Mesodermal cell (in vitro differentiated cells): ENCODE results near the gene HEMGN.

Source experiments
- H3K27ac ChIP-seq: 2 replicates; pipeline ENCODE4 v1.7.0; 2013; ENCODE audit warnings: mild to moderate bottlenecking, low read depth, low read length, moderate library complexity; ENCODE audit not compliant: severe bottlenecking
- H3K36me3 ChIP-seq: 2 replicates; pipeline ENCODE4 v1.7.1; 2013; ENCODE audit warnings: mild to moderate bottlenecking, low read length, moderate library complexity; ENCODE audit not compliant: control insufficient read depth, insufficient read depth
- H3K4me1 ChIP-seq: one replicate; pipeline ENCODE4 v1.7.1; 2013; ENCODE audit warnings: mild to moderate bottlenecking, low read length; ENCODE audit not compliant: insufficient read depth, control insufficient read depth, poor library complexity, severe bottlenecking
- H3K4me3 ChIP-seq: 2 replicates; pipeline ENCODE4 v1.7.0; 2013; ENCODE audit warnings: low read length, control low read depth, mild to moderate bottlenecking; ENCODE audit not compliant: insufficient read depth, poor library complexity, severe bottlenecking; ENCODE audit errors: extremely low read depth
- H3K9me3 ChIP-seq: 2 replicates; pipeline ENCODE4 v1.7.1; 2013; ENCODE audit warnings: mild to moderate bottlenecking, low read length, moderate library complexity; ENCODE audit not compliant: control insufficient read depth
- WGBS, 2 experiments: methylation state at CpG; one replicate each; pipeline ENCODE4 v1.1.5; 2013; ENCODE audit warnings: missing lambda C conversion rate in 2 of 2; ENCODE audit not compliant: insufficient coverage in 2 of 2; 5-methylcytosine and 5-hydroxymethylcytosine counted together

The HEMGN gene

GRCh38 chr9:97944612-97945011, 6.6 kb upstream of the HEMGN start:
- Histone ChIP-seq H3K4me1 (no peaks in the 10 kb centered on the region), H3K36me3 (no peaks in the 10 kb centered on the region), H3K4me3 (no peak overlapping the region), H3K9me3 (no peaks in the 10 kb centered on the region), H3K27ac (no peak overlapping the region)
- 73 to 88% methylated on average over 1 of the region's 3 CpGs for WGBS, 2 experiments

DNA sequence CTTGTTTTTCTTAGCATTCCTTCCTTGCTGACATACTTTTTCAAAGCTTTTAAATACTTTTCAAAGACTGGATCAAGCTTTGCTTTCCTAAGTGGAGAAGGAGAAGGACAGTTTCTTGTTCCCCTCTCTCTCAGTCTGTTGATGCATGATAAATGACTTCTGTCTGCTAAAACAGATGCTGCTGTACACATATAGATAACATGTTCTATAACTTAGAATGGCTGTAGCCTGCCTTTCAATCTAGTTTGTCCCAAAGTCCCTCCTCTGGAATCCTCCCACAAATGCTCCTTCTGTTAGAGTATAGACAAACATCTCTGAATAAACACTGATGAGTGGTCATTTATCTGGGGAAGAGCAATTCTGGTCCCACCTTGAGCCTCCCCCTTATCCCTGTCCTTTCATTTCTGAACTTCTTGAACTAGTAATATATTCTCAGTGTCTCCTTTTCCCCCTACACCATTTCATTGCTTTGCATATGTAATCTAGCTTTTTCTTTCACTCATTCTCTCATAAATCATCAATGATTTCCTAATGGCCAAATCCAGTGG, 5.4 kb upstream of the HEMGN start:
- no peaks in the 10 kb centered on the region for H3K9me3 ChIP-seq
- H3K4me1 ChIP-seq = no peaks in the 10 kb centered on the region
- H3K36me3 ChIP-seq = no peaks in the 10 kb centered on the region
- no peak overlapping the region for H3K27ac ChIP-seq
- H3K4me3 ChIP-seq = no peak overlapping the region

DNA sequence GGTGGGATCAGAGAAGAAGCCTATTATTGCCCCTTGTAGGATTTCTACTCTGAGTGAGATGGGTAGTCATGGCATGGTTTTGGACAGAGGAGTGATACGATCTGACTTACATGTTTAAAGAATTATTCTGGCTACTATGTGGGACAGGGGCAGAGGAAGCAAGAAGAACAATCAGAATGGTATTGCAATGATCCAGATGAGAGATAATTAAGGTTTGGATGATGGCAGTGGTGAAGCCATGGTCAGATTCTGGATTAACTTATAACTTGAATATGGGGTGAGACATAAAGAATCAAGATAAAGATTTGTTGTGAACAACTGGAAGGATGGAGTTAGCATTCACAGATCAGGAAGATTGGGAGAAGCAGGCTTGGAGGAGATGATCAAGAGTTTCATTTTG, 3.4 kb upstream of the HEMGN start:
- H3K4me1 ChIP-seq = no peaks in the 10 kb centered on the region
- H3K36me3 ChIP-seq = no peaks in the 10 kb centered on the region
- H3K9me3 ChIP-seq = no peaks in the 10 kb centered on the region
- H3K4me3 ChIP-seq = no peak overlapping the region
- 100% methylated on average over 1 of the region's 1 CpG for WGBS, 2 experiments
- no peak overlapping the region for H3K27ac ChIP-seq

GRCh38 chr9:97940741-97941140, 2.8 kb upstream of the HEMGN start:
- 50 to 67% methylated on average over 1 of the region's 3 CpGs for WGBS, 2 experiments
- Histone ChIP-seq H3K9me3 (no peaks in the 10 kb centered on the region), H3K27ac (no peak overlapping the region), H3K36me3 (no peaks in the 10 kb centered on the region), H3K4me3 (no peak overlapping the region), H3K4me1 (no peaks in the 10 kb centered on the region)

DNA sequence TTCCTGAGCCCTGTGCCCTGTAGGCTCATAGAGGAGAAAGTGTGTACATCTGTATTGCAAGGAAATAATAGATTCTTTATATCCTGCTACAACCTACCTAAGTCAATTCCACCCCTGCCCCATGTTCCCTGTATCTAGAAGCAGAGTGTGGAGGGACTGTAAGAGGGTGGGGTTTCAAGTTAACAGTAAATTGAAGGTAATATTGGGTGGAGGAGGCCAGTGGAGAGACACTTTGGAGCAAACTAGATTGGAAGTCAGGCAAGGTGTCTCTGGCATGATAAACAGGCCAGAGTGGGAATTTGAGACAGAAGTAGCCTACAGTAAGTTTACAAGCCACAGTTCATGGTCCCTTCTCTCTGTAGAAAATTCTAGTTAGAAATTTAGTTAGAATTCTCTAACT, 2.3 kb upstream of the HEMGN start:
- Histone ChIP-seq H3K4me1 (no peaks in the 10 kb centered on the region), H3K4me3 (no peak overlapping the region), H3K9me3 (no peaks in the 10 kb centered on the region), H3K36me3 (no peaks in the 10 kb centered on the region), H3K27ac (no peak overlapping the region)

DNA sequence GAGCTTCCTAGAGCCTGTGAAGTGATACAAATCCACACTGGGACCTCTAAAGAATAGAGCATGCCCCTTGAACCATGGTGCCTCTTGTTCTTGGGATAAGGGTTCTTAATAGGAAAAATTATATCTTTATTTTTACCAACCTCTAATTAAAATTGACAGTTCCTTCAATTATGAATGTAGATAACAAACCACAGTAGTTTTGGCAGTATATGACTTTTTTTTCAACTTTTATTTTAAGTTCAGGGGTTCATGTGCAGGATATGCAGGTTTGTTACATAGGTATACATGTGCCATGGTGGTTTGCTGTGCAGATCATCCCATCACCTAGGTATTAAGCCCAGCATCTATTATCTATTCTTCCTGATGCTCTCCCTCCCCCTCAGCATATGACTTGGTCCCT, 974 bp downstream of the HEMGN start:
- no peaks in the 10 kb centered on the region for H3K9me3 ChIP-seq
- H3K4me1 ChIP-seq = no peaks in the 10 kb centered on the region
- H3K36me3 ChIP-seq = no peaks in the 10 kb centered on the region
- no peak overlapping the region for H3K4me3 ChIP-seq
- H3K27ac ChIP-seq = no peak overlapping the region

GRCh38 chr9:97935276-97935675, 2.7 kb downstream of the HEMGN start:
- no peaks in the 10 kb centered on the region for H3K36me3 ChIP-seq
- H3K27ac ChIP-seq = no peak overlapping the region
- H3K4me1 ChIP-seq = no peaks in the 10 kb centered on the region
- H3K9me3 ChIP-seq = no peaks in the 10 kb centered on the region
- H3K4me3 ChIP-seq = no peak overlapping the region
- WGBS, 2 experiments = 88% methylated on average over 1 of the region's 1 CpG

DNA sequence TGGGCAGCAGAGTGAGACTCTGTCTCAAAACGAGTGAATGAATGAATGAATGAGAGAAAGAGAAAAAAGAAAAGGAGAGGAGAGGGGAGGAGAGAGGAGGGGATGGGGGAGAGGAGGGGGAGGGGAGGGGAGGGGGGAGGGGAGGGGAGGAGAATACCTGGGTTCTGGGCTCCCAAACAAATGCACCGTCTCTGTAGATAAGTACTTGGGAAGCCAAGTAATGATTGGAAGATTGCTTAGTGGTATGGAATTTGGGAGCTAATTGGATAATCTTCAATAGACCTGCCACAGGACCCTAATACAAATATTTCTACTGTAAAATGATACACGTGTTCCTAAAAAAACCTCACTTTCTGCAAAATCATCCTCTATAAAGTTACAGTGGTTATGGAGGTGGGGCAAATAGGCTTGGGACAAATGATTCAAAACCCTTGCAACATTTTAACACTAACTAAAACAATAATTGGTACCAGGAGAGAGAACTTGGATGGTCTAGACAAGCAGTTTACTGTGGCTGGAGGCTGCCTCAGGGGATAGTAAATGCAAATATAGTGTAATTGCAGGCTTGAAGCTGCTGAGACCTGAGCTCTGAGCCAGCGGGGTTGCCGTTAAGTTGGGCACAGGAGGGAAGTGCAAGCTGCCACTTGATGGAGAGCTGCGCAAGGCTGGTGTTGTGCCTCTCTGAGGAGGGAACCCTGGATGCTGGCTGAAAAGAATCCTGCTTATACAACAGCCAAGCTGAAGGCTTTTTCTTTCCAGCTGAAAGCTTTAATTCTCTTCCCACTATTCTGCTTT, 3.5 kb downstream of the HEMGN start:
- WGBS, 2 experiments = 38 to 50% methylated on average over 1 to 4 of the region's 6 CpGs
- Histone ChIP-seq H3K4me3 (no peak overlapping the region), H3K36me3 (no peaks in the 10 kb centered on the region), H3K4me1 (no peaks in the 10 kb centered on the region), H3K27ac (no peak overlapping the region), H3K9me3 (no peaks in the 10 kb centered on the region)

DNA sequence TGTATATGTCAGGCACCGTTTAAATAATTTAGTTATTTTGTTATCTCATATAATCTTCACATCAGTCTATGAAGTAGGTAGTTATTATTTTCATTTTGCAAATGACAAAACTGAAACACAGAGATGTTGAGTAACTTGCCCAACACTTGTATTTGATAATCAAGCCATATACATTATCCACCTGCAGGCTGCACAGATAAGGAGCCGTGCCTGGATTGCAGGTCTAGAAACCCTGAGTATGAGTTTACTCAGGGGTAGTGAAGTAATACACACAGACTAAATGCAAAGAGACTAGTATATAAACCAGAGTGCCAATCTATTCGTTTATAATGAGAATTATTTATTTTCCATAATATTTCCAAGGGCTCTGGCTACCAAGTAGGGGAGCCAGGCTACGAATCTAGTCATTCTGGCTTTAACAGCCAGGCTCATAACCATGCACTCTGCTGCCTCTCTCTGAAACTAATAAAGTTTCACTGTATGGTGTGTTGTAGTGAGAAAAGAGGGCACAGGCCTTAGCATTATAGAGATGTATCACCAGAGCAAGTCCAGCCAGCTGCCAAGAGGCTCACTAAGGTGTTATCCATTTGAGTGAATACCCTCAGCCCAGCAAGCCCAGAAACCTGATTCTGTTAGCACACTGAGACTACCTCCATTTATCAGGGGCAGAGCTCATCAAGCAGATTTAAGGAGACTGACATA, 4.5 kb downstream of the HEMGN start:
- no peaks in the 10 kb centered on the region for H3K4me1 ChIP-seq
- no peak overlapping the region for H3K4me3 ChIP-seq
- no peaks in the 10 kb centered on the region for H3K9me3 ChIP-seq
- H3K27ac ChIP-seq = no peak overlapping the region
- H3K36me3 ChIP-seq = no peaks in the 10 kb centered on the region
- WGBS, 2 experiments = 80% methylated on average over 1 of the region's 4 CpGs; no CpG with 5 or more reads in 1 of the 2 experiments

- no peak overlapping the region for H3K4me3 ChIP-seq
Observed at GRCh38 chr9:97930972-97931371, 7.0 kb downstream of the HEMGN start.

DNA sequence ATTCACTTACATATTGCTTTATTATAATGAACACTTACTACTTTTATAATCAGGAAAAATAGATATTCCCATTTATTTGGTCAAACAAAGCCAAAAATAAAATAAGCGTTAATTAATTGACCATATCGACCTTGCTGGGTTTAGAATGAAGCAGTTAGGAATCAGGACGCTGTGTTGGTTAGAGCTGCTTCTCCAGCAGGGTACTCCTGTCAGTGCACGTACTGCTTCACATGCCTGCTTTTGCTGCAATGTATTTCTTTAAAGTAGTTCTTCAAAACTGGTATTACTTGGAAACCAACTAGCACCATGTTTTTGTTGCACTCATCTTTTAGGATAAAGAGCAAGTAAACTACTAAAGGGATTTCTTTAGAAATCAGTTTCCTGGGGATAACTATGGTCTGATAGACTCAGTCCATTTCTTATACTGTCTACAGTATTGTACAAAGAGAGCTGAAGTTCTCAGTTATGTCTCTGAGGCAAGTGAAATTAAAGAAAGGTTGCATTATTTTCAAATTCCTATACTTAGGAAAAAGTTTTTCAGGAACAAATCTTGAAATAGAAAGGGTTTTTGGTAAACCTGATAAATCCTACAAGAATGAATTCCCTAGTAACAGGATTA, 8.9 kb downstream of the HEMGN start:
- Histone ChIP-seq H3K4me1 (no peaks in the 10 kb centered on the region), H3K9me3 (no peaks in the 10 kb centered on the region), H3K27ac (no peak overlapping the region), H3K36me3 (no peaks in the 10 kb centered on the region), H3K4me3 (no peak overlapping the region)
- WGBS, 2 experiments = 60 to 80% methylated on average over 2 to 3 of the region's 4 CpGs

More at GRCh38 chr9:97930972-97931371, 7.0 kb downstream of the HEMGN start:
- Histone ChIP-seq H3K27ac (no peak overlapping the region), H3K4me1 (no peaks in the 10 kb centered on the region), H3K9me3 (no peaks in the 10 kb centered on the region), H3K36me3 (no peaks in the 10 kb centered on the region)
- WGBS, 2 experiments = 72 to 83% methylated on average over 1 to 3 of the region's 3 CpGs
